SK-N-SH (cell line): ENCODE measurements around the gene RNF39. TPM values are rescaled to one million over a fixed set of nuclear protein-coding genes. Genes with fewer than 3 reads are reported as not detected.

Source experiments
- CTCF ChIA-PET: fragments of 300-600, 350-600 bp; formaldehyde crosslinking; extraction: SDS; loops from one replicate; lab custom pipeline; 2021; lab: Yijun Ruan, JAX
- POLR2A ChIA-PET: fragments of 350-600 bp; sonication (Branson Sonifier 250); formaldehyde crosslinking; extraction: SDS; loops from one replicate; lab custom pipeline; 2020; ENCODE audit warnings: antibody characterized with exemption, inconsistent platforms; lab: Yijun Ruan, JAX
- DNase-seq: peaks from one replicate; pipeline ENCODE4 v3.0.0; 2012
- H2AFZ ChIP-seq: fragments of 200-600 bp; sonication (generic); 2 replicates; pipeline ENCODE4 v1.8.1; 2016; ENCODE audit warnings: antibody characterized with exemption, mild to moderate bottlenecking, low read depth
- H3F3A ChIP-seq: fragments of 200-600 bp; sonication (generic); replicated peaks from 2 replicates; pipeline ENCODE3; 2016; ENCODE audit warnings: antibody characterized with exemption, mild to moderate bottlenecking; ENCODE audit not compliant: insufficient read depth
- H3K27ac ChIP-seq, 2 experiments: fragments of 200-500 bp in 1 of 2; fragments of 200-600 bp in 1 of 2; sonication (Bioruptor generic) in 1 of 2; sonication (generic), shearing (Covaris generic) in 1 of 2; 2 replicates each; pipeline versions ENCODE4 v1.5.1 to v1.6.1; 2014 to 2016; ENCODE audit warnings: low read depth in 2 of 2, inconsistent platforms in 1 of 2, low read length in 1 of 2, mild to moderate bottlenecking in 1 of 2, mixed read lengths in 1 of 2
- H3K27me3 ChIP-seq: fragments of 200-600 bp; sonication (generic), shearing (Covaris generic); 2 replicates; pipeline ENCODE4 v1.6.1; 2016; ENCODE audit warnings: mixed run types; ENCODE audit not compliant: insufficient read depth
- H3K36me3 ChIP-seq, 2 experiments: fragments of 200-500 bp in 1 of 2; fragments of 200-600 bp in 1 of 2; sonication (Bioruptor generic) in 1 of 2; sonication (generic) in 1 of 2; replicated peaks in 1 of 2; 2 replicates each; pipeline versions ENCODE3 to v1.5.1; 2014 to 2016; ENCODE audit warnings: low read length in 1 of 2, mild to moderate bottlenecking in 1 of 2; ENCODE audit not compliant: insufficient read depth in 2 of 2, control insufficient read depth in 1 of 2
- H3K4me1 ChIP-seq, 2 experiments: fragments of 200-500 bp in 1 of 2; fragments of 200-600 bp in 1 of 2; sonication (Bioruptor generic) in 1 of 2; sonication (generic), shearing (Covaris generic) in 1 of 2; 2 replicates each; pipeline versions ENCODE4 v1.5.1 to v1.6.1; 2014 to 2016; ENCODE audit warnings: low read depth in 1 of 2, low read length in 1 of 2, mixed run types in 1 of 2; ENCODE audit not compliant: insufficient read depth in 2 of 2, control insufficient read depth in 1 of 2
- H3K4me2 ChIP-seq: fragments of 200-600 bp; sonication (generic), shearing (Covaris generic); 2 replicates; pipeline ENCODE4 v1.6.1; 2017; ENCODE audit warnings: mixed run types
- H3K4me3 ChIP-seq, 2 experiments: fragments of 200-500 bp in 1 of 2; fragments of 200-600 bp in 1 of 2; sonication (Bioruptor generic) in 1 of 2; sonication (generic), shearing (Covaris generic) in 1 of 2; 2 replicates each; pipeline versions ENCODE4 v1.5.1 to v1.8.1; 2014 to 2016; ENCODE audit warnings: low read depth in 2 of 2, inconsistent platforms in 1 of 2, low read length in 1 of 2, mild to moderate bottlenecking in 1 of 2, mixed read lengths in 1 of 2, moderate library complexity in 1 of 2
- H3K79me2 ChIP-seq: fragments of 200-600 bp; sonication (generic); 2 replicates; pipeline ENCODE4 v1.8.1; 2017; ENCODE audit warnings: mild to moderate bottlenecking; ENCODE audit not compliant: insufficient read depth
- H3K9ac ChIP-seq: fragments of 200-600 bp; sonication (generic); 2 replicates; pipeline ENCODE4 v1.6.1; 2017; ENCODE audit warnings: mixed run types
- H3K9me2 ChIP-seq: fragments of 200-600 bp; sonication (generic); 2 replicates; pipeline ENCODE4 v1.6.1; 2017; ENCODE audit warnings: mixed run types
- H3K9me3 ChIP-seq: fragments of 200-600 bp; sonication (generic); 2 replicates; pipeline ENCODE4 v1.6.1; 2017; ENCODE audit warnings: mixed run types, mild to moderate bottlenecking, moderate library complexity
- H4K20me1 ChIP-seq: fragments of 200-600 bp; sonication (generic); 2 replicates; pipeline ENCODE4 v1.6.1; 2017; ENCODE audit warnings: mild to moderate bottlenecking, mixed run types; ENCODE audit not compliant: insufficient read depth
- ELF1 ChIP-seq: IDR thresholded peaks from 2 replicates; pipeline ENCODE4 v1.4.0; 2012
- EP300 ChIP-seq, 2 experiments: IDR thresholded peaks; 2 replicates each; pipeline versions ENCODE4 v1.4.0 to v1.6.1; 2012; ENCODE audit warnings: borderline replicate concordance in 1 of 2, low read depth in 1 of 2, low read length in 1 of 2
- EZH2phosphoT487 ChIP-seq: fragments of 200-600 bp; sonication (generic); IDR thresholded peaks from 2 replicates; pipeline ENCODE4 v1.6.1; 2017; ENCODE audit warnings: low read depth, mixed run types, mild to moderate bottlenecking, antibody characterized with exemption, moderate library complexity, borderline replicate concordance
- FOSL2 ChIP-seq: IDR thresholded peaks from 2 replicates; pipeline ENCODE4 v1.4.0; 2012; ENCODE audit warnings: low read depth, mild to moderate bottlenecking, moderate library complexity, borderline replicate concordance
- FOXJ3 ChIP-seq: sonication (generic); formaldehyde crosslinking; IDR thresholded peaks from 2 replicates; pipeline ENCODE4 v1.5.1; 2020; ENCODE audit warnings: mild to moderate bottlenecking, missing genetic modification reagents
- FOXM1 ChIP-seq: IDR thresholded peaks from 2 replicates; pipeline ENCODE4 v1.4.0; 2012; ENCODE audit warnings: low read depth, mild to moderate bottlenecking
- GABPA ChIP-seq: IDR thresholded peaks from 2 replicates; pipeline ENCODE4 v1.4.0; 2012; ENCODE audit warnings: low read depth, mild to moderate bottlenecking
- GATA2 ChIP-seq: sonication (generic); formaldehyde crosslinking; IDR thresholded peaks from 2 replicates; pipeline ENCODE4 v1.5.0; 2020; ENCODE audit warnings: mild to moderate bottlenecking, missing genetic modification reagents
- IRF3 ChIP-seq: fragments of 150-350 bp; IDR thresholded peaks from 2 replicates; pipeline ENCODE4 v1.6.1; 2016; ENCODE audit warnings: mild to moderate bottlenecking, low read depth, low read length
- MEF2A ChIP-seq: IDR thresholded peaks from 2 replicates; pipeline ENCODE4 v1.4.0; 2012; ENCODE audit warnings: low read depth, borderline replicate concordance
- NFIC ChIP-seq: IDR thresholded peaks from 2 replicates; pipeline ENCODE4 v1.4.0; 2012; ENCODE audit warnings: borderline replicate concordance
- PBX3 ChIP-seq: IDR thresholded peaks from 2 replicates; pipeline ENCODE4; 2012
- RCOR1 ChIP-seq: fragments of 150-350 bp; IDR thresholded peaks from 2 replicates; pipeline ENCODE4 v1.6.1; 2017; ENCODE audit warnings: antibody characterized with exemption, low read length
- RFX5 ChIP-seq: IDR thresholded peaks from 2 replicates; pipeline ENCODE4 v1.6.1; 2012; ENCODE audit warnings: mild to moderate bottlenecking, improper control_type of control experiment, low read length
- SIN3A ChIP-seq: IDR thresholded peaks from 2 replicates; pipeline ENCODE4 v1.6.1; 2012; ENCODE audit warnings: low read depth, mild to moderate bottlenecking, low read length, moderate library complexity, borderline replicate concordance
- SMC3 ChIP-seq: IDR thresholded peaks from 2 replicates; pipeline ENCODE4 v1.6.1; 2012; ENCODE audit warnings: low read depth, low read length, improper control_type of control experiment
- WGBS: methylation state at CpG from one replicate; pipeline ENCODE4 v1.1.6; 2017; ENCODE audit warnings: low lambda C conversion rate; 5-methylcytosine and 5-hydroxymethylcytosine counted together
- polyA plus RNA-seq, 3 experiments: library from polyadenylated mRNA; depleted of rRNA; stranded (reverse); fragments of >200 nt; gene quantifications; 2 replicates each; pipeline ENCODE4 v1.2.3, GENCODE V29; 2012
- TF ChIP-seq, protein P1 (sequence below): IDR thresholded peaks from 2 replicates; pipeline ENCODE4 v1.4.0; 2012; ENCODE audit warnings: low read depth
- TF ChIP-seq, protein P2 (sequence below): fragments of 150-350 bp; IDR thresholded peaks from 2 replicates; pipeline ENCODE4 v1.6.1; 2017; ENCODE audit warnings: antibody characterized with exemption, low read length, low read depth, borderline replicate concordance
- TF ChIP-seq, protein P3 (sequence below): IDR thresholded peaks from 2 replicates; pipeline ENCODE4 v1.4.0; 2012; ENCODE audit warnings: low read depth, borderline replicate concordance

Gene RNF39
- polyA plus RNA-seq, 1 of the 3 experiments (the other 2 are of a cell fraction) = not detected

GRCh38 chr6:30111266-30111856, 35.8 kb upstream of the RNF39 start (continued):
- TF ChIP-seq, protein P1, sequence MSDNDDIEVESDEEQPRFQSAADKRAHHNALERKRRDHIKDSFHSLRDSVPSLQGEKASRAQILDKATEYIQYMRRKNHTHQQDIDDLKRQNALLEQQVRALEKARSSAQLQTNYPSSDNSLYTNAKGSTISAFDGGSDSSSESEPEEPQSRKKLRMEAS = no peak
- TF ChIP-seq MEF2A (no peak), GATA2 (no peak), ELF1 (no peak), RCOR1 (no peak), RFX5 (no peak), GABPA (no peak), EZH2phosphoT487 (no peak)

- Histone ChIP-seq H3K9ac (no peak overlapping the region), H3K4me2 (no peak overlapping the region), H3K79me2 (no peaks in the 10 kb centered on the region), H3K4me1 (peaks cover 5 to 11% of the 10 kb centered on the region in 2 experiments; a peak in 2 of 4 replicates), H3K27me3 (peaks cover 66% of the 10 kb centered on the region), H3K36me3 (no peaks in the 10 kb centered on the region), H3K27ac (no peak overlapping the region), H3K4me3 (no peak overlapping the region), H3K9me3 (no peaks in the 10 kb centered on the region), H3K9me2 (no peaks in the 10 kb centered on the region), H4K20me1 (no peaks in the 10 kb centered on the region), H3F3A (peaks cover 6% of the 10 kb centered on the region), H2AFZ (no peak overlapping the region)
- POLR2A ChIA-PET = interaction anchor here (0.7 kb wide), 1 partner anchor 31 kb away, joined by 3 read pairs; no protein-coding TSS in a partner anchor
- CTCF ChIA-PET = interaction anchor here (1.1 to 8.9 kb wide), 11 partner anchors 11 to 256 kb away, joined by 3 to 207 read pairs (median 10); partner anchors contain the start of gene TRIM40
- WGBS = 32% methylated on average over 2 of the region's 2 CpGs
- DNase-seq = no peak
- no peak for TF ChIP-seq FOXM1
- TF ChIP-seq, protein P2, sequence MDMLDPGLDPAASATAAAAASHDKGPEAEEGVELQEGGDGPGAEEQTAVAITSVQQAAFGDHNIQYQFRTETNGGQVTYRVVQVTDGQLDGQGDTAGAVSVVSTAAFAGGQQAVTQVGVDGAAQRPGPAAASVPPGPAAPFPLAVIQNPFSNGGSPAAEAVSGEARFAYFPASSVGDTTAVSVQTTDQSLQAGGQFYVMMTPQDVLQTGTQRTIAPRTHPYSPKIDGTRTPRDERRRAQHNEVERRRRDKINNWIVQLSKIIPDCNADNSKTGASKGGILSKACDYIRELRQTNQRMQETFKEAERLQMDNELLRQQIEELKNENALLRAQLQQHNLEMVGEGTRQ = no peak
- TF ChIP-seq RCOR1 = no peak
- no peak for TF ChIP-seq SIN3A
- no peak for TF ChIP-seq NFIC
Observed at GRCh38 chr6:30104661-30105060, 29.1 kb upstream of the RNF39 start.

GRCh38 chr6:30103872-30104179, 28.3 kb upstream of the RNF39 start:
- no peak overlapping the region for H3K9ac ChIP-seq
- H3K36me3 ChIP-seq = no peaks in the 10 kb centered on the region
- H2AFZ ChIP-seq = 0 out of 2 replicates have a peak overlapping the region, but pooled peaks have one; percentile 74
- ChIA-PET POLR2A (interaction anchor here (1.3 kb wide), 1 partner anchor 37 kb away, joined by 6 read pairs; the partner anchor contains the start of gene PPP1R11), CTCF (interaction anchor here (0.6 to 8.9 kb wide), 29 partner anchors 8 to 1080 kb away, joined by 3 to 207 read pairs (median 5); partner anchors contain the start of genes TRIM31 and TRIM40)
- H3K79me2 ChIP-seq = no peaks in the 10 kb centered on the region
- DNase-seq = no peak
- no peaks in the 10 kb centered on the region for H3K9me2 ChIP-seq
- peak overlapping the region; percentile 85 for H3K4me2 ChIP-seq
- H3K4me3 ChIP-seq = peak overlapping the region; percentile 37 to 64; a peak in 3 of 4 replicates
- H3K4me1 ChIP-seq = peaks cover 5 to 11% of the 10 kb centered on the region in 2 experiments; a peak in 2 of 4 replicates
- peaks cover 64% of the 10 kb centered on the region for H3K27me3 ChIP-seq
- peaks cover 6% of the 10 kb centered on the region for H3F3A ChIP-seq
- H4K20me1 ChIP-seq = no peaks in the 10 kb centered on the region
- no peaks in the 10 kb centered on the region for H3K9me3 ChIP-seq
- H3K27ac ChIP-seq = no peak overlapping the region
- 32% methylated on average over 3 of the region's 3 CpGs for WGBS
- TF ChIP-seq IRF3 = no peak
- TF ChIP-seq PBX3 = no peak
- TF ChIP-seq SIN3A = no peak
- TF ChIP-seq EP300 (IDR thresholded peaks at IDR 0.05; ENCODE audit: borderline replicate concordance in 1 of 2, low read depth in 1 of 2, low read length in 1 of 2) = no peak
- no peak for TF ChIP-seq SMC3
- TF ChIP-seq FOSL2 = no peak
- no peak for TF ChIP-seq FOXJ3 (CRISPR knock-in tag)
- TF ChIP-seq, protein P3, sequence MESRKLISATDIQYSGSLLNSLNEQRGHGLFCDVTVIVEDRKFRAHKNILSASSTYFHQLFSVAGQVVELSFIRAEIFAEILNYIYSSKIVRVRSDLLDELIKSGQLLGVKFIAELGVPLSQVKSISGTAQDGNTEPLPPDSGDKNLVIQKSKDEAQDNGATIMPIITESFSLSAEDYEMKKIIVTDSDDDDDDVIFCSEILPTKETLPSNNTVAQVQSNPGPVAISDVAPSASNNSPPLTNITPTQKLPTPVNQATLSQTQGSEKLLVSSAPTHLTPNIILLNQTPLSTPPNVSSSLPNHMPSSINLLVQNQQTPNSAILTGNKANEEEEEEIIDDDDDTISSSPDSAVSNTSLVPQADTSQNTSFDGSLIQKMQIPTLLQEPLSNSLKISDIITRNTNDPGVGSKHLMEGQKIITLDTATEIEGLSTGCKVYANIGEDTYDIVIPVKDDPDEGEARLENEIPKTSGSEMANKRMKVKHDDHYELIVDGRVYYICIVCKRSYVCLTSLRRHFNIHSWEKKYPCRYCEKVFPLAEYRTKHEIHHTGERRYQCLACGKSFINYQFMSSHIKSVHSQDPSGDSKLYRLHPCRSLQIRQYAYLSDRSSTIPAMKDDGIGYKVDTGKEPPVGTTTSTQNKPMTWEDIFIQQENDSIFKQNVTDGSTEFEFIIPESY = no peak
- TF ChIP-seq ELF1 = no peak
- no peak for TF ChIP-seq RFX5
